Measurements from ENCODE around the gene LDLR.

DNA sequence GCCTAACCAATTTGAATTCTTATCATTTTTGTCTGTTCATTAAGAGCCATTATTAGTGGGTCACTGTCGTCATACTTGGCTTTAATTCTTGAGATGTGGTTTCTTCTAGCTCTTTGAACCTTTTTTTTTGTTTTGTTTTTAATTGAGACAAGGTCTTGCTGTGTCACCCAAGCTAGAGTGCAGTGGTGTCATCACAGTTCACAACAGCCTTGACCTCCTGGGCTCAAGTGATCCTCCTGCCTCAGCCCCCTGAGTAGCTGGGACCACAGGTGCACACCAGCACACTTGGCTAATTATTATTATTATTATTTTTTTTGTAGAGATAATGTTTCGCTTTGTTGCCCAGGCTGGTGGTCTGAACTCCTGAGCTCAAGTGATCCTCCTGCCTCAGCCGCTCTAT is 25.8 kb upstream of the LDLR start:
- TF ChIP-seq, protein P1, sequence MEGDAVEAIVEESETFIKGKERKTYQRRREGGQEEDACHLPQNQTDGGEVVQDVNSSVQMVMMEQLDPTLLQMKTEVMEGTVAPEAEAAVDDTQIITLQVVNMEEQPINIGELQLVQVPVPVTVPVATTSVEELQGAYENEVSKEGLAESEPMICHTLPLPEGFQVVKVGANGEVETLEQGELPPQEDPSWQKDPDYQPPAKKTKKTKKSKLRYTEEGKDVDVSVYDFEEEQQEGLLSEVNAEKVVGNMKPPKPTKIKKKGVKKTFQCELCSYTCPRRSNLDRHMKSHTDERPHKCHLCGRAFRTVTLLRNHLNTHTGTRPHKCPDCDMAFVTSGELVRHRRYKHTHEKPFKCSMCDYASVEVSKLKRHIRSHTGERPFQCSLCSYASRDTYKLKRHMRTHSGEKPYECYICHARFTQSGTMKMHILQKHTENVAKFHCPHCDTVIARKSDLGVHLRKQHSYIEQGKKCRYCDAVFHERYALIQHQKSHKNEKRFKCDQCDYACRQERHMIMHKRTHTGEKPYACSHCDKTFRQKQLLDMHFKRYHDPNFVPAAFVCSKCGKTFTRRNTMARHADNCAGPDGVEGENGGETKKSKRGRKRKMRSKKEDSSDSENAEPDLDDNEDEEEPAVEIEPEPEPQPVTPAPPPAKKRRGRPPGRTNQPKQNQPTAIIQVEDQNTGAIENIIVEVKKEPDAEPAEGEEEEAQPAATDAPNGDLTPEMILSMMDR (conservative IDR thresholded peaks at IDR 0.05; ENCODE audit: low read length) = no peak
- no peak for TF ChIP-seq EZH2phosphoT487 (IDR thresholded peaks at IDR 0.05; ENCODE audit: borderline replicate concordance)
